ENCODE results near the gene WDFY4. TPM values are rescaled to one million over a fixed set of nuclear protein-coding genes. Genes with fewer than 3 reads are reported as not detected.

WDFY4 gene
- total and polyA plus RNA-seq, 2 of the 13 experiments (the other 11 are each of a cell fraction or from before 2014, with no cell fraction given) = not detected

- TF ChIP-seq, protein P1, sequence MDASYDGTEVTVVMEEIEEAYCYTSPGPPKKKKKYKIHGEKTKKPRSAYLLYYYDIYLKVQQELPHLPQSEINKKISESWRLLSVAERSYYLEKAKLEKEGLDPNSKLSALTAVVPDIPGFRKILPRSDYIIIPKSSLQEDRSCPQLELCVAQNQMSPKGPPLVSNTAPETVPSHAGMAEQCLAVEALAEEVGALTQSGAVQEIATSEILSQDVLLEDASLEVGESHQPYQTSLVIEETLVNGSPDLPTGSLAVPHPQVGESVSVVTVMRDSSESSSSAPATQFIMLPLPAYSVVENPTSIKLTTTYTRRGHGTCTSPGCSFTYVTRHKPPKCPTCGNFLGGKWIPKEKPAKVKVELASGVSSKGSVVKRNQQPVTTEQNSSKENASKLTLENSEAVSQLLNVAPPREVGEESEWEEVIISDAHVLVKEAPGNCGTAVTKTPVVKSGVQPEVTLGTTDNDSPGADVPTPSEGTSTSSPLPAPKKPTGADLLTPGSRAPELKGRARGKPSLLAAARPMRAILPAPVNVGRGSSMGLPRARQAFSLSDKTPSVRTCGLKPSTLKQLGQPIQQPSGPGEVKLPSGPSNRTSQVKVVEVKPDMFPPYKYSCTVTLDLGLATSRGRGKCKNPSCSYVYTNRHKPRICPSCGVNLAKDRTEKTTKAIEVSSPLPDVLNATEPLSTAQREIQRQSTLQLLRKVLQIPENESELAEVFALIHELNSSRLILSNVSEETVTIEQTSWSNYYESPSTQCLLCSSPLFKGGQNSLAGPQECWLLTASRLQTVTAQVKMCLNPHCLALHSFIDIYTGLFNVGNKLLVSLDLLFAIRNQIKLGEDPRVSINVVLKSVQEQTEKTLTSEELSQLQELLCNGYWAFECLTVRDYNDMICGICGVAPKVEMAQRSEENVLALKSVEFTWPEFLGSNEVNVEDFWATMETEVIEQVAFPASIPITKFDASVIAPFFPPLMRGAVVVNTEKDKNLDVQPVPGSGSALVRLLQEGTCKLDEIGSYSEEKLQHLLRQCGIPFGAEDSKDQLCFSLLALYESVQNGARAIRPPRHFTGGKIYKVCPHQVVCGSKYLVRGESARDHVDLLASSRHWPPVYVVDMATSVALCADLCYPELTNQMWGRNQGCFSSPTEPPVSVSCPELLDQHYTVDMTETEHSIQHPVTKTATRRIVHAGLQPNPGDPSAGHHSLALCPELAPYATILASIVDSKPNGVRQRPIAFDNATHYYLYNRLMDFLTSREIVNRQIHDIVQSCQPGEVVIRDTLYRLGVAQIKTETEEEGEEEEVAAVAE (CRISPR knock-in tag; IDR thresholded peaks at IDR 0.05; ENCODE audit: borderline replicate concordance) = no peak
- no peak for TF ChIP-seq ZNF280B (CRISPR knock-in tag; IDR thresholded peaks at IDR 0.05; ENCODE audit: borderline replicate concordance)
- TF ChIP-seq ZNF10 (CRISPR knock-in tag; IDR thresholded peaks at IDR 0.05; ENCODE audit: borderline replicate concordance, low read depth) = no peak
- TF ChIP-seq STAT5B (CRISPR knock-in tag; IDR thresholded peaks at IDR 0.05) = no peak
- no peak for TF ChIP-seq EEA1 (CRISPR knock-in tag; IDR thresholded peaks at IDR 0.05; ENCODE audit: borderline replicate concordance)
Observed at GRCh38 chr10:48901319-48901718, 216.6 kb downstream of the WDFY4 start (continued).

DNA sequence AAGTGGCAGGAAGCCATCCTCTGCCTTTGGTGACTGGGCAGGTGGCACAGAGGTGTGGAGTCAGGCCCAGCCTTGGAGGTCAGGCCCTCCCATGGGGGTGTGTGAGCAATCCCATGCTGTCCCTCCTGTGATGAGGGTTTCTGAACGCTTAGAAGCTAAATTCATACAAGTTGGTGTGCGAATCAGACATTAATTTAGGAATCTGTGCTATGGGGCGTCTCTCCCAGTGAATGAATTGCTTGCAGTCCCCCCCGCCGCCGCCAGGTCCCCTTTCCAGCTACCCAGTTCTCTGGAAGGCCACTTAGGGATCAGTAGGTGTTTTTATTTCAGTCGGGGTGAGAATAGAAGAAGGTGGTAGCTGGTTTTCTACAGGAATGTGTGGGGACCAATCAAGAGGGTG, 217.4 kb downstream of the WDFY4 start:
- Histone ChIP-seq H3K4me1 (ENCODE audit: insufficient read depth, low read length) (no peaks in the 10 kb centered on the region), H3K36me3 (replicated peaks in 1 of 2; ENCODE audit: control insufficient read depth in 1 of 2, insufficient read depth in 2 of 2, low read length in 2 of 2) (no peaks in the 10 kb centered on the region), H4K20me1 (ENCODE audit: insufficient read depth, low read length) (no peaks in the 10 kb centered on the region), H3K9ac (ENCODE audit: insufficient read depth, low read depth, low read length) (no peak overlapping the region), H3K79me2 (ENCODE audit: insufficient read depth, low read length) (no peaks in the 10 kb centered on the region), H3K27me3 (ENCODE audit: control insufficient read depth in 1 of 2, insufficient read depth in 2 of 2, low read length in 2 of 2) (peaks cover 1 to 5% of the 10 kb centered on the region in 2 experiments; a peak in 2 of 5 replicates), H2AFZ (ENCODE audit: low read length) (no peak overlapping the region), H3K4me2 (ENCODE audit: low read depth, low read length) (no peak overlapping the region), H3K4me3 (replicated peaks in 1 of 3; ENCODE audit: insufficient read depth in 1 of 3, low read depth in 2 of 3, low read length in 3 of 3) (no peak overlapping the region), H3K9me3 (ENCODE audit: low read length) (no peaks in the 10 kb centered on the region), H3K27ac (ENCODE audit: extremely low read length, insufficient read depth, low read length) (no peak overlapping the region)
- POLR2A ChIA-PET = no interaction called here
- intact Hi-C loops (cut with micrococcal nuclease; ENCODE audit: unreplicated experiment) = no loop called here
- no peak for FAIRE-seq
- ATAC-seq = no peak
- in situ Hi-C loops (cut with HindIII; ENCODE audit: extremely low pct_ligation_motif_present, low pct_unique_long_range_greater_than_20kb) = no loop called here
- CTCF ChIA-PET (ENCODE audit: low intra/inter-chr PET ratio, low total read pairs) = no interaction called here
- WGBS (ENCODE audit: low lambda C conversion rate) = 7% methylated on average over 6 of the region's 7 CpGs
- DNase-seq (ENCODE audit: low spot score) = no peak
- BruUV-seq (replicated peaks) = no TSS peak
- TF ChIP-seq ZFP36 (IDR thresholded peaks at IDR 0.05; ENCODE audit: borderline replicate concordance, low read depth, low read length, partially characterized antibody) (no peak), IRX3 (CRISPR knock-in tag; IDR thresholded peaks at IDR 0.05; ENCODE audit: borderline replicate concordance, low read depth) (no peak), NFAT5 (CRISPR knock-in tag; IDR thresholded peaks at IDR 0.05) (no peak), HOXA7 (CRISPR knock-in tag; IDR thresholded peaks at IDR 0.05) (no peak)

All from HepG2 (cell line).